Activated CD4-positive, alpha-beta memory T cell treated with anti-CD3 and anti-CD28 coated beads for 36 hours (primary cell): ENCODE results near the gene EEF1E1. TPM values are rescaled to one million over a fixed set of nuclear protein-coding genes. Genes with fewer than 3 reads are reported as not detected.

Experiments used
- CTCF ChIA-PET: fragments of 350-600 bp; sonication (Branson Sonifier 250); formaldehyde crosslinking; loops from one replicate; lab custom pipeline; 2021; ENCODE audit warnings: antibody characterized with exemption, inconsistent platforms; lab: Charles Lee
- POLR2A ChIA-PET: fragments of 350-600 bp; sonication (Branson Sonifier 250); formaldehyde crosslinking; loops from one replicate; lab custom pipeline; 2021; ENCODE audit warnings: antibody characterized with exemption; lab: Charles Lee
- DNase-seq: peaks from one replicate; pipeline ENCODE4 v3.0.0-alpha.2; 2020
- H3K27ac Mint-ChIP-seq: one replicate; pipeline ENCODE4 v1.8.0; 2021; ENCODE audit warnings: mixed read lengths
- H3K27me3 Mint-ChIP-seq: one replicate; pipeline ENCODE4 v1.8.0; 2021; ENCODE audit warnings: mixed read lengths
- H3K36me3 Mint-ChIP-seq: one replicate; pipeline ENCODE4 v1.8.0; 2021; ENCODE audit warnings: mixed read lengths
- H3K4me1 Mint-ChIP-seq: one replicate; pipeline ENCODE4 v1.8.0; 2021; ENCODE audit warnings: low read depth, mixed read lengths
- H3K4me3 Mint-ChIP-seq: one replicate; pipeline ENCODE4 v1.8.0; 2021; ENCODE audit warnings: mild to moderate bottlenecking, mixed read lengths
- H3K9me3 Mint-ChIP-seq: one replicate; pipeline ENCODE4 v1.8.0; 2021; ENCODE audit warnings: mixed read lengths
- intact Hi-C: fragments of 100-400 bp; cut with micrococcal nuclease; formaldehyde crosslinking; loops from one replicate; pipeline ENCODE4 v1.15.1; 2023
- total RNA-seq, 2 experiments: library from RNA; stranded (reverse); gene quantifications; one replicate each; pipeline ENCODE4 v1.2.3, GENCODE V29; 2021

EEF1E1 gene
- total RNA-seq, 2 experiments from 2014 or later: 60.9 to 62.5 TPM

DNA sequence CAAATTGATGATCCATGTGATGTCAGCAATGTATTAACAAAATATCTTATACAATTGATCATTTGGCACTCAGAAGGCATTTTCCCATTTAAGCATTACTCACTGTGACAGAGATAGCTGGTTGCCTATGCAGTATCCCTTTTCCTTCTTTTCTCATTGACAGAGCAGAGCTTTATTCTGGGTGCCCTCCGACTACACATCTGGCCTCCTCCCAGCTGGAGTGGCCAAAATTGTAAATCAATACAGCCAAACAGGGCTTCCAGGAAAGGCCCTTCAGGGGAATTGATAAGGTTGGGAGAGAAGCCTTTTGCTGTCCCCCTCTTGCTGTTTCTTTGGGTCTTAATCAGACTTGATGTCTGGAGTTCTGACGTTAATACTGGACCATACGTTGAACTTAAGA is 28.6 kb downstream of the EEF1E1 start:
- ChIA-PET POLR2A (interaction anchor here (0.9 kb wide), 1 partner anchor 9 kb away, joined by 3 read pairs; the partner anchor contains the start of gene BLOC1S5), CTCF (interaction anchor here (1.0 kb wide), 1 partner anchor 146 kb away, joined by 3 read pairs; no protein-coding TSS in a partner anchor)
- Mint-ChIP-seq H3K4me3 (no peak overlapping the region), H3K4me1 (peaks cover 5% of the 10 kb centered on the region), H3K27me3 (no peaks in the 10 kb centered on the region), H3K9me3 (no peaks in the 10 kb centered on the region), H3K36me3 (peaks cover 11% of the 10 kb centered on the region), H3K27ac (no peak overlapping the region)
- intact Hi-C loops: no loop called here
- DNase-seq: no peak

DNA sequence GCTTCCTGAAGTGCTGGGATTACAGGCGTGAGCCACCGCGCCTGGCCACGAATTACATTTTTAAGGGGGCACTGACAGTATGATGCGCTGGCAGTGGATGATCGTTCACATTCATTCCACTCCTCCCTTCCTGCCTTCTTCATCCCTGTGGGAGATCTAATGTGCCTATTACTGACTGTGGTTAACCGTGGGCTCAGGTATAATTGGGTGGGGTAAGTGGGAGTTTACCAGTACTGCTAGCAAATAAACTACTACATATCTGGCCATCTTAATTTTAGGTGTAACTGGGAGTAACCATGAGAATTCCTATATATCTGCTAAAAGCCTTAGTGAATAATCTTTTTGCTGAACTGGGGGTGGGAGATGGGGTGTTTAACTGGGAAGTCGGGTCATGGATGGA is 31.6 kb downstream of the EEF1E1 start:
- CTCF ChIA-PET: no interaction called here
- DNase-seq: no peak
- Mint-ChIP-seq H3K4me3 (no peak overlapping the region), H3K9me3 (no peaks in the 10 kb centered on the region), H3K36me3 (peaks cover 2% of the 10 kb centered on the region), H3K27me3 (no peaks in the 10 kb centered on the region), H3K27ac (no peak overlapping the region), H3K4me1 (peaks cover 3% of the 10 kb centered on the region)
- intact Hi-C loops: no loop called here
- POLR2A ChIA-PET: no interaction called here

GRCh38 chr6:8069631-8070284 is 32.6 kb downstream of the EEF1E1 start:
- Mint-ChIP-seq H3K27ac (no peak overlapping the region), H3K27me3 (no peaks in the 10 kb centered on the region), H3K4me1 (peaks cover 13% of the 10 kb centered on the region), H3K36me3 (no peaks in the 10 kb centered on the region), H3K4me3 (no peak overlapping the region), H3K9me3 (no peaks in the 10 kb centered on the region)
- DNase-seq: no peak
- CTCF ChIA-PET: interaction anchor here (0.8 kb wide), 2 partner anchors 150 to 347 kb away, joined by 3 to 4 read pairs; no protein-coding TSS in a partner anchor
- intact Hi-C loops: no loop called here
- POLR2A ChIA-PET: interaction anchor here (0.8 to 0.9 kb wide), 2 partner anchors 33 to 777 kb away, joined by 3 to 4 read pairs; partner anchors contain the start of gene EEF1E1

DNA sequence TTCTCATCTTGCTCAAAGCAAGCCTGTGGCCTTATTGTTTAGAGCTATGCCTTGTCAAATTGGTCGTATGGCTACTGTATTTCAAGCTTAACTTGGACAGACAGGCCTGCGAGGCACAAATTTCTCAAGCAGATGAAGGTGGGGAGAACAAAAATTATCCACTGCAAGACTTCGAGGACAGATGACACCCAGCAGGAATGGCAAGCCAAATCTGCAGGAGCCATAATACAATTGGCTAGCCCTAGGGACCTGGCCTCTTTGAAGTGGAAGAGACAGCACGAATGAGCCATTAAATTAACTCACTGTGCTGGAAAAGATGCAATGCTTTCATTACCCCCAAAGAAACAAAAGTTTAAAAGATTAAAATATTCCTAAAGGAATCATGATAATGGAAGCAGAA is 33.2 kb downstream of the EEF1E1 start:
- Mint-ChIP-seq H3K4me3 (no peak overlapping the region), H3K27me3 (no peaks in the 10 kb centered on the region), H3K9me3 (no peaks in the 10 kb centered on the region), H3K4me1 (peaks cover 17% of the 10 kb centered on the region), H3K27ac (no peak overlapping the region), H3K36me3 (no peaks in the 10 kb centered on the region)
- intact Hi-C loops: no loop called here
- CTCF ChIA-PET: no interaction called here
- POLR2A ChIA-PET: no interaction called here
- no peak for DNase-seq

DNA sequence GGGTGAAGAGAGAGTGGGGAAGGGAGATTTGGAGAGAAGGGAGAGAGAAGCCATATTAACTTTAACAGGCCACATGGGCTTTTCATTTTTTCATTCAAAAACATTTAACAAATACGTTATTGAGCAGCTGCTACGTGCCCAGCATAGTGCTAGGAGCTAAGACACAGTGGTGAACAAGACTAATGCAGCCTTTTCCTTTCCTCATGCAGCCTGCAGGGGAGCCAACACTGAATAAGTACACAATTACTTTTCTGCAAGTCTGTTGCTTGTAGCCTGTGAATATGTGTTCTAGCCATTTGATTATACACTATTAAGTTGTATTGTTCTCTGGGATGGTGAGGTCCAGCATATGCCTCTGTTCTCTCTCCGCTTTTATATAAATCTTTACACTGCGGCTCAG is 36.2 kb downstream of the EEF1E1 start:
- ChIA-PET CTCF (interaction anchor here (0.7 to 1.4 kb wide), 4 partner anchors 14 to 257 kb away, joined by 3 to 4 read pairs (median 3); partner anchors contain the start of gene EEF1E1), POLR2A (interaction anchor here (0.6 to 3.8 kb wide), 4 partner anchors 11 to 949 kb away, joined by 3 to 38 read pairs (median 3); partner anchors contain the start of gene EEF1E1)
- Mint-ChIP-seq H3K27ac (peak overlapping the region; percentile 96), H3K36me3 (no peaks in the 10 kb centered on the region), H3K4me1 (peaks cover 24% of the 10 kb centered on the region), H3K4me3 (no peak overlapping the region), H3K27me3 (no peaks in the 10 kb centered on the region), H3K9me3 (no peaks in the 10 kb centered on the region)
- intact Hi-C loops: no loop called here
- no peak for DNase-seq

- Mint-ChIP-seq H3K9me3 (no peaks in the 10 kb centered on the region), H3K27ac (peak overlapping the region; percentile 96), H3K36me3 (no peaks in the 10 kb centered on the region), H3K27me3 (no peaks in the 10 kb centered on the region), H3K4me3 (peak overlapping the region; percentile 94), H3K4me1 (peaks cover 24% of the 10 kb centered on the region)
- peak; percentile 69 for DNase-seq
- intact Hi-C loops: loop anchor here (1.0 to 2.0 kb wide), 4 partner anchors 153 to 475 kb away; partner anchors contain the start of genes SNRNP48 and TXNDC5
- CTCF ChIA-PET: interaction anchor here (0.7 to 2.8 kb wide), 4 partner anchors 14 to 256 kb away, joined by 3 to 19 read pairs (median 4); partner anchors contain the start of gene EEF1E1
- POLR2A ChIA-PET: interaction anchor here (0.6 to 3.8 kb wide), 4 partner anchors 21 to 154 kb away, joined by 3 to 38 read pairs (median 3); partner anchors contain the start of gene EEF1E1
These were observed 36.8 kb downstream of the EEF1E1 start for GRCh38 chr6:8065519-8065911.

GRCh38 chr6:8064638-8065518 is 37.5 kb downstream of the EEF1E1 start:
- no peaks in the 10 kb centered on the region for H3K9me3 Mint-ChIP-seq
- peak; percentile 21 for DNase-seq
- no peaks in the 10 kb centered on the region for H3K27me3 Mint-ChIP-seq
- intact Hi-C loops: loop anchor here (1.0 to 2.0 kb wide), 9 partner anchors 21 to 752 kb away; partner anchors contain the start of genes CAGE1, EEF1E1, RIOK1 and SLC35B3
- CTCF ChIA-PET: interaction anchor here (0.6 to 2.8 kb wide), 3 partner anchors 37 to 154 kb away, joined by 3 to 19 read pairs (median 3); partner anchors contain the start of gene EEF1E1
- peak overlapping the region; percentile 96 for H3K27ac Mint-ChIP-seq
- H3K4me3 Mint-ChIP-seq: peak overlapping the region; percentile 94
- H3K36me3 Mint-ChIP-seq: peaks cover 3% of the 10 kb centered on the region
- peaks cover 24% of the 10 kb centered on the region for H3K4me1 Mint-ChIP-seq
- POLR2A ChIA-PET: interaction anchor here (0.6 to 3.8 kb wide), 4 partner anchors 9 to 37 kb away, joined by 3 to 38 read pairs (median 3); partner anchors contain the start of gene EEF1E1

GRCh38 chr6:8063761-8064637 is 38.3 kb downstream of the EEF1E1 start, which contains the start of gene BLOC1S5:
Gene BLOC1S5 (minus strand): TSS chr6:8064389. CDS start chr6:8064376, 13 bp downstream.
- CTCF ChIA-PET: interaction anchor here (0.6 to 2.8 kb wide), 4 partner anchors 38 to 341 kb away, joined by 3 to 19 read pairs (median 3); partner anchors contain the start of gene EEF1E1
- intact Hi-C loops: loop anchor here (1.0 to 2.0 kb wide), 8 partner anchors 22 to 751 kb away; partner anchors contain the start of genes CAGE1, EEF1E1, RIOK1 and SLC35B3
- H3K4me3 Mint-ChIP-seq: peak within 1 kb of the TSS; percentile 94

DNA sequence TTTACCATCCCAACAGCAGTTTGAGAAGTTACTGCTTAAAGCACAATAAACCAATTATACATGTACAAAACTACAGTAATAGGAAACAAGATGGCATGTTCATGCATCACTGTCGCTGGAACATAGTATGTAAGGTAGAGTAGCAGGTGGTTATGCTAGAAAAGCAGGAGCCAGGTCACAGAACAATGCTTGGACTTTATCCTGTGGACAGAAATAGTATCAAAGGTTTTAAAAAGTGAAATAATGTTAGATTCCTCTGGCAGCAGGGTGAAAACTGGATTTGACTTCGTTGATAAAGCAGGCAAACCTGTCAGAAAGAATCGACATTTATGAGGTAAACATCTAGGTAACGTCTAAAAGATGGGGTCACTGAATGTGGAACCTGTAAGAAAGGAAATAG is 40.6 kb downstream of the EEF1E1 start:
- Mint-ChIP-seq H3K27me3 (no peaks in the 10 kb centered on the region), H3K4me1 (peaks cover 24% of the 10 kb centered on the region), H3K36me3 (peaks cover 14% of the 10 kb centered on the region), H3K4me3 (no peak overlapping the region), H3K27ac (no peak overlapping the region), H3K9me3 (no peaks in the 10 kb centered on the region)
- DNase-seq: no peak
- POLR2A ChIA-PET: no interaction called here
- CTCF ChIA-PET: no interaction called here
- intact Hi-C loops: no loop called here

More at GRCh38 chr6:8063761-8064637, 38.3 kb downstream of the EEF1E1 start, which contains the start of gene BLOC1S5:
- no peaks in the 10 kb centered on the region for H3K9me3 Mint-ChIP-seq
- peaks cover 24% of the 10 kb centered on the region for H3K4me1 Mint-ChIP-seq
- POLR2A ChIA-PET: interaction anchor here (1.1 to 3.8 kb wide), 3 partner anchors 10 to 38 kb away, joined by 3 to 38 read pairs (median 3); partner anchors contain the start of gene EEF1E1
- DNase-seq: peak; percentile 98
- no peaks in the 10 kb centered on the region for H3K27me3 Mint-ChIP-seq
- peaks cover 3% of the 10 kb centered on the region for H3K36me3 Mint-ChIP-seq
- peak within 1 kb of the TSS; percentile 96 for H3K27ac Mint-ChIP-seq

GRCh38 chr6:8060346-8060745 is 42.0 kb downstream of the EEF1E1 start:
- Mint-ChIP-seq H3K4me3 (no peak overlapping the region), H3K4me1 (peaks cover 17% of the 10 kb centered on the region), H3K9me3 (no peaks in the 10 kb centered on the region), H3K36me3 (peaks cover 20% of the 10 kb centered on the region), H3K27me3 (no peaks in the 10 kb centered on the region), H3K27ac (no peak overlapping the region)
- CTCF ChIA-PET: interaction anchor here (0.7 to 4.1 kb wide), 4 partner anchors 18 to 336 kb away, joined by 3 to 48 read pairs (median 3); partner anchors contain the start of gene BMP6
- intact Hi-C loops: no loop called here
- POLR2A ChIA-PET: interaction anchor here (0.6 kb wide), 1 partner anchor 19 kb away, joined by 3 read pairs; no protein-coding TSS in a partner anchor
- DNase-seq: no peak
